ENCODE results near the gene HLA-C. TPM values are rescaled to one million over a fixed set of nuclear protein-coding genes. Genes with fewer than 3 reads are reported as not detected.

The HLA-C gene
- total RNA-seq, 2 experiments from 2014 or later = 333 to 404 TPM

- Histone ChIP-seq H3K4me3 (ENCODE audit: low read depth, low read length, poor library complexity, severe bottlenecking) (no peak overlapping the region), H3K36me3 (ENCODE audit: insufficient read depth, low read length) (peaks cover 29% of the 10 kb centered on the region), H3K9me2 (ENCODE audit: insufficient read depth, low read length) (no peaks in the 10 kb centered on the region), H3K4me2 (ENCODE audit: low read length) (no peak overlapping the region), H2AFZ (ENCODE audit: low read length) (no peak overlapping the region), H3K79me2 (ENCODE audit: insufficient read depth, low read depth, low read length) (peaks cover 8% of the 10 kb centered on the region; the same call in 1 of the 2 replicates), H3K4me1 (ENCODE audit: insufficient read depth, low read length, poor library complexity, severe bottlenecking) (peaks cover 20% of the 10 kb centered on the region), H3K27ac (ENCODE audit: low read depth, low read length, poor library complexity, severe bottlenecking) (no peak overlapping the region), H3K9me3 (ENCODE audit: low read length) (0 out of 2 replicates have a peak, but pooled peaks cover 2% of the 10 kb centered on the region), H4K20me1 (ENCODE audit: insufficient read depth, low read length) (no peaks in the 10 kb centered on the region)
- ChIA-PET POLR2A (no interaction called here), CTCF (ENCODE audit: unreplicated experiment) (no interaction called here)
- intact Hi-C loops (cut with micrococcal nuclease; ENCODE audit: unreplicated experiment) = no loop called here
- DNase-seq (ENCODE audit: low spot score) = no peak
- no TSS peak for BruUV-seq (replicated peaks)
- no peak for TF ChIP-seq EZH2phosphoT487 (IDR thresholded peaks at IDR 0.05; ENCODE audit: borderline replicate concordance, low read depth, low read length)
- no peak for TF ChIP-seq CTCF (conservative IDR thresholded peaks at IDR 0.05; ENCODE audit: low read length)
Observed at GRCh38 chr6:31267651-31268368, 4.1 kb downstream of the HLA-C start.

- Histone ChIP-seq H2AFZ (ENCODE audit: low read length) (no peak overlapping the region), H3K9me3 (ENCODE audit: low read length) (0 out of 2 replicates have a peak, but pooled peaks cover 5% of the 10 kb centered on the region), H3K9me2 (ENCODE audit: insufficient read depth, low read length) (no peaks in the 10 kb centered on the region), H3K4me3 (ENCODE audit: low read depth, low read length, poor library complexity, severe bottlenecking) (no peak overlapping the region), H3K4me2 (ENCODE audit: low read length) (no peak overlapping the region), H3K4me1 (ENCODE audit: insufficient read depth, low read length, poor library complexity, severe bottlenecking) (peaks cover 14% of the 10 kb centered on the region), H3K27ac (ENCODE audit: low read depth, low read length, poor library complexity, severe bottlenecking) (no peak overlapping the region), H3K36me3 (ENCODE audit: insufficient read depth, low read length) (peaks cover 29% of the 10 kb centered on the region), H3K79me2 (ENCODE audit: insufficient read depth, low read depth, low read length) (peaks cover 8% of the 10 kb centered on the region; the same call in 1 of the 2 replicates), H4K20me1 (ENCODE audit: insufficient read depth, low read length) (no peaks in the 10 kb centered on the region)
- no peak for DNase-seq (ENCODE audit: low spot score)
- no peak for TF ChIP-seq EZH2phosphoT487 (IDR thresholded peaks at IDR 0.05; ENCODE audit: borderline replicate concordance, low read depth, low read length)
- no peak for TF ChIP-seq CTCF (conservative IDR thresholded peaks at IDR 0.05; ENCODE audit: low read length)
- POLR2A ChIA-PET = interaction anchor here (0.6 kb wide), 1 partner anchor 16 kb away, joined by 3 read pairs; no protein-coding TSS in a partner anchor
- CTCF ChIA-PET (ENCODE audit: unreplicated experiment) = no interaction called here
- intact Hi-C loops (cut with micrococcal nuclease; ENCODE audit: unreplicated experiment) = no loop called here
- BruUV-seq (replicated peaks) = no TSS peak
Observed at GRCh38 chr6:31266567-31267360, 5.1 kb downstream of the HLA-C start.

Data from OCI-LY7 (cell line).